K562 treated with DMSO at 1 percent for 24 hours (cell line): Measurements from ENCODE around the gene NEIL1. TPM values are rescaled to one million over a fixed set of nuclear protein-coding genes. Genes with fewer than 3 reads are reported as not detected.

Experiments used
- total RNA-seq: library from RNA; unstranded; fragments of 300-600 nt; gene quantifications from 2 replicates; pipeline ENCODE4 v1.2.3, GENCODE V29; 2022; ENCODE audit warnings: low read depth; ENCODE audit not compliant: insufficient read depth

Gene NEIL1, protein sequence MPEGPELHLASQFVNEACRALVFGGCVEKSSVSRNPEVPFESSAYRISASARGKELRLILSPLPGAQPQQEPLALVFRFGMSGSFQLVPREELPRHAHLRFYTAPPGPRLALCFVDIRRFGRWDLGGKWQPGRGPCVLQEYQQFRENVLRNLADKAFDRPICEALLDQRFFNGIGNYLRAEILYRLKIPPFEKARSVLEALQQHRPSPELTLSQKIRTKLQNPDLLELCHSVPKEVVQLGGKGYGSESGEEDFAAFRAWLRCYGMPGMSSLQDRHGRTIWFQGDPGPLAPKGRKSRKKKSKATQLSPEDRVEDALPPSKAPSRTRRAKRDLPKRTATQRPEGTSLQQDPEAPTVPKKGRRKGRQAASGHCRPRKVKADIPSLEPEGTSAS
- total RNA-seq = 2.8 and 7.8 TPM in 2 replicates

DNA sequence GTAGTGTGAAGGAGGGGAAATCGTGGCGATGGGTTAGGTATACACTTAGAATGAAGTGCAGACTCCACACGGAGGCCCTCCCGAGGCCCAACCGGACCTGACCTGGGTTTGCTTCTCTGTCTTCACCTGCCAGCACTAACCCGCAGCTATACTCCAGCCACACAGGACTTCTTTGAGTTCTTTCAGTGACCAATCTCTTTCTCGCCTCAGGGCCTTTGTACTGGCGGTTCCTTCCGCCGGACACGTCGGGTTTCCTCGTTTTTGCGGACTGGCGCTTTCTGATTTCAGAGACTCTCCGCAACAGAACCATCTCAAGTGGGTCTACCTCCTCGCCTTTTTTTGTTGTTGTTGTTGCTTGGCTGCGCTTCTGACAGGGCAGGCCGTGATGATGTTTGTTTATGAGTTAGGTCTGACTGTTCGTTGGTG, at the start of gene NEIL1:
Gene NEIL1 (plus strand): TSS at position 244 of the 426 bp plus-strand sequence. CDS start 1,867 bp downstream, outside the sequence.

DNA sequence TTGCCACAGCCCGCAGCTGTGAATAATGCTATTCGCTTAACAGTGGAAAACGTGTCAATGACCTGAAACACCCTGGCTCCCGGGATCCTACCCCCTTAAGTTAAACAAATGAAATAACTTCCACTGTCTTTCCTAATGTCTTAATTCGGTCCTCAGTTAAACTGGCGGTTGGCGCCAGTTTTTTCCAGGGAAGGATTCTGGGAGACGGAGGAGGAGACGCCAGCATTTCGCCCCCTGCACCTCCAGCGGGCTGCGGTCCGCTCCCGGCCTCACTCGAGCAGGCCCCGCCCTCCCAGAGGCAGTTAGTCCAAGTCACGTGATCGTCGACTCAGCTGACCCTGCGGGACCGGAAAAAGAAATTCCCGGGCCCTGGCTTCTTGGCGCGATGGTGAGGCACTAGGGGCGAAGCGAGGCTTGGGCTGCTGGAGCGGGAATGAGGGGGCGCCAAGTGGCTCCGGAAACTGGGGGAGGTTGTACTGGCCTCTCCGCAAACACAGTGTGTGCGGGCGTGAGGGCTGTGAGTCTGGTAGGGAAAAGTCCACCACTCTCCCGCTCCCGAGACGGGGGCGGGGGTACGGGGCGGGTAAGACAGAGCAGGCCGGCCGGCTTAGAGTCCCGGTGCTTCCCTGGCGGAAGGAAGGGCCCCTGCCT, 11.0 kb upstream of the NEIL1 start, which contains the start of gene COMMD4:
Gene COMMD4 (plus strand): TSS at position 359 of the 651 bp plus-strand sequence. CDS start 27 bp downstream, at position 386.

DNA sequence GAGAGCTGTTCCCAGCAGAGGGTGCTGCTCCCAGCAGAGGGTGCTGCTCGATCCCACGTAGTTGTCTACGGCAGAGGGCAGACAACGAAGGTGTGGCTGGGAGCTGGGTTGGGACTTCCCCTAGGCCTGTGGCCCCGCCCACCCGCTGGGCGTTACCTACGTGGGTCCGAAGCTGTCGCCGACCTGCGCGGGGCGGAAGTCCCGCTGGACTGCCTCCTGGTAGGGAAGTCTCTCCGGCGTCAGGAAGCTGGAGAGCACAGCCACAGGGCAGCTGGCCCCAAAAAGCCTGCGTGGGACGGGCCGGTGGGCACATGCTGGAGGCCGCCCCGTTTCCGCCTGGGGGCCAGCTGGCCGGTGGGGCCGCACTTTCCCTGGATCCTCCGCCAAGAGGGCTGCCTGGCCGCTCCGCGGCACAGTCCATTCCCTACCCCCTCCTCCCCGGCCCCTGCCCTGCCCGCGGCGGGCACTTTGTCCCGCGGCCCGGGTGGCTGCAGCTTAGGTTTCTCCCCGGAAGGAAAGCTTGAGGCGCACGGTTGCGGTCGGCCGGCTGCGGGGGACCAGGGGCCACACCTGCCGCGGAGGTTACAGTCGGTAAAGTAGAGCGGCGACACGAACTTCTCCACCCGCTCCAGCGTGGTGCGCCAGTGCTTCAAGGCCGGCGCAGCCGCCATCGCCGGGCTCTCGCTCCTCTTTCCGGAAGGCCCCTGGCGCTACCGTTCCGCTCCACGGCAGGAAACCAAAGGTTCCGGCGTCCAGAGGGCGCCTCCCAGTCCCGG, 21.3 kb downstream of the NEIL1 start, which contains the start of gene MAN2C1:
Gene MAN2C1 (minus strand): TSS at position 695 of the 776 bp plus-strand sequence. CDS start 24 bp downstream, at position 671.

Other genes with a start within 250 kb of the NEIL1 start
- 58.6 and 60.0 TPM in 2 replicates for gene C15orf39, start 145.2 kb upstream of the NEIL1 start, total RNA-seq
- not detected in 2 replicates for gene GOLGA6C, start 88.7 kb upstream of the NEIL1 start, total RNA-seq
- 0.19 TPM in 1 of 2 replicates, not detected in the other for gene GOLGA6D, start 64.2 kb upstream of the NEIL1 start, total RNA-seq
- gene COMMD4, start 11.0 kb upstream of the NEIL1 start, total RNA-seq = 84.0 and 88.7 TPM in 2 replicates
- 45.2 and 67.5 TPM in 2 replicates for gene MAN2C1, start 21.6 kb downstream of the NEIL1 start, total RNA-seq
- 27.1 and 28.0 TPM in 2 replicates for gene SIN3A, start 104.7 kb downstream of the NEIL1 start, total RNA-seq
- gene PTPN9, start 232.3 kb downstream of the NEIL1 start, total RNA-seq = 28.8 and 33.8 TPM in 2 replicates